A673 (cell line): ENCODE results near the gene RIBC2. TPM values are rescaled to one million over a fixed set of nuclear protein-coding genes. Genes with fewer than 3 reads are reported as not detected.

ENCODE experiments used
- BruUV-seq: library from RNA; stranded (reverse); fragments of 400-500 nt; replicated peaks from 2 replicates; lab custom pipeline; 2021; lab: Mats Ljungman, UMichigan
- CTCF ChIA-PET: fragments of 300-600 bp; sonication (Branson Sonifier 250); formaldehyde crosslinking; loops from one replicate; lab custom pipeline; 2022; ENCODE audit warnings: antibody characterized with exemption; lab: Charles Lee
- POLR2A ChIA-PET: fragments of 300-600 bp; sonication (Branson Sonifier 250); formaldehyde crosslinking; loops from one replicate; lab custom pipeline; 2022; ENCODE audit warnings: antibody characterized with exemption; ENCODE audit not compliant: low non-redundant PET; lab: Charles Lee
- DNase-seq: peaks from one replicate; pipeline ENCODE4 v3.0.0-alpha.2; 2015; ENCODE audit warnings: low spot score
- H3K27ac ChIP-seq: fragments of 200-600 bp; sonication (generic); 2 replicates; pipeline ENCODE4 v1.5.1; 2016; ENCODE audit warnings: mixed run types, low read depth, mild to moderate bottlenecking, mixed read lengths, antibody characterized with exemption, low read length; ENCODE audit not compliant: poor library complexity, severe bottlenecking
- H3K27me3 ChIP-seq: fragments of 200-600 bp; sonication (generic); replicated peaks from 2 replicates; pipeline ENCODE4 v1.6.1; 2017; ENCODE audit warnings: mixed run types, low read depth, mild to moderate bottlenecking, mixed read lengths, antibody characterized with exemption, low read length; ENCODE audit not compliant: insufficient read depth, poor library complexity
- H3K36me3 ChIP-seq: fragments of 200-600 bp; sonication (generic); 2 replicates; pipeline ENCODE4 v1.6.1; 2016; ENCODE audit warnings: mixed run types, mild to moderate bottlenecking, mixed read lengths, antibody characterized with exemption, low read length; ENCODE audit not compliant: insufficient read depth, poor library complexity, severe bottlenecking
- H3K4me1 ChIP-seq: fragments of 200-600 bp; sonication (generic); 2 replicates; pipeline ENCODE4 v1.6.1; 2017; ENCODE audit warnings: mixed run types, mild to moderate bottlenecking, mixed read lengths, antibody characterized with exemption, low read length; ENCODE audit not compliant: insufficient read depth, poor library complexity, severe bottlenecking
- H3K4me3 ChIP-seq: fragments of 200-600 bp; sonication (generic); 2 replicates; pipeline ENCODE4 v1.5.1; 2016; ENCODE audit warnings: low read depth, mixed run types, mild to moderate bottlenecking, mixed read lengths, low read length; ENCODE audit not compliant: poor library complexity, severe bottlenecking
- H3K9me3 ChIP-seq: fragments of 200-600 bp; sonication (generic); 2 replicates; pipeline ENCODE4 v1.6.1; 2016; ENCODE audit warnings: mixed run types, low read depth, mild to moderate bottlenecking, mixed read lengths, antibody characterized with exemption, low read length; ENCODE audit not compliant: poor library complexity, severe bottlenecking
- CTCF ChIP-seq: fragments of 300-800, 200-600 bp; sonication (generic); conservative IDR thresholded peaks from 2 replicates; pipeline ENCODE4 v1.5.1; 2017; ENCODE audit warnings: low read depth, mild to moderate bottlenecking, antibody characterized with exemption, low read length, moderate library complexity, mixed read lengths
- EZH2 ChIP-seq: fragments of 200-600 bp; sonication (generic); IDR thresholded peaks from 2 replicates; pipeline ENCODE4 v1.6.1; 2017; ENCODE audit warnings: borderline replicate concordance, low read depth, mild to moderate bottlenecking, mixed read lengths, antibody characterized with exemption, low read length; ENCODE audit not compliant: poor library complexity, severe bottlenecking
- intact Hi-C: fragments of 100-400 bp; cut with micrococcal nuclease; formaldehyde crosslinking; loops from one replicate; pipeline ENCODE4 v1.10.0; 2022; ENCODE audit not compliant: unreplicated experiment
- total RNA-seq: library from RNA; stranded (reverse); gene quantifications from 2 replicates; pipeline ENCODE4 v1.2.3, GENCODE V29; 2021

The RIBC2 gene
- total RNA-seq, 1 experiment from 2014 or later = 14.9 TPM

GRCh38 chr22:45420011-45420410 lies 6.5 kb downstream of the RIBC2 start:
- CTCF ChIA-PET = no interaction called here

GRCh38 chr22:45420539-45420938 lies 7.0 kb downstream of the RIBC2 start:
- H3K9me3 ChIP-seq = no peaks in the 10 kb centered on the region
- POLR2A ChIA-PET = no interaction called here
- H3K4me3 ChIP-seq = no peak overlapping the region
- H3K4me1 ChIP-seq = no peaks in the 10 kb centered on the region
- H3K36me3 ChIP-seq = peaks cover 4% of the 10 kb centered on the region
- no peak for DNase-seq
- TF ChIP-seq EZH2 (no peak), CTCF (no peak)
- intact Hi-C loops = no loop called here
- H3K27me3 ChIP-seq = no peaks in the 10 kb centered on the region
- CTCF ChIA-PET = no interaction called here
- no TSS peak for BruUV-seq
- H3K27ac ChIP-seq = no peak overlapping the region

More at GRCh38 chr22:45420011-45420410, 6.5 kb downstream of the RIBC2 start:
- no peak overlapping the region for H3K4me3 ChIP-seq
- H3K9me3 ChIP-seq = no peaks in the 10 kb centered on the region
- BruUV-seq = no TSS peak
- TF ChIP-seq EZH2 (no peak), CTCF (no peak)
- H3K27ac ChIP-seq = no peak overlapping the region
- intact Hi-C loops = no loop called here
- peaks cover 4% of the 10 kb centered on the region for H3K36me3 ChIP-seq
- H3K27me3 ChIP-seq = no peaks in the 10 kb centered on the region
- POLR2A ChIA-PET = no interaction called here
- H3K4me1 ChIP-seq = no peaks in the 10 kb centered on the region
- no peak for DNase-seq

- TF ChIP-seq CTCF (no peak), EZH2 (no peak)
- DNase-seq = no peak
- intact Hi-C loops = no loop called here
- Histone ChIP-seq H3K27me3 (no peaks in the 10 kb centered on the region), H3K36me3 (no peaks in the 10 kb centered on the region), H3K4me3 (no peak overlapping the region), H3K4me1 (no peaks in the 10 kb centered on the region), H3K27ac (no peak overlapping the region), H3K9me3 (no peaks in the 10 kb centered on the region)
- POLR2A ChIA-PET = no interaction called here
- CTCF ChIA-PET = no interaction called here
- BruUV-seq = no TSS peak
Measured at GRCh38 chr22:45421349-45422055, 8.0 kb downstream of the RIBC2 start.
